Neural cell (in vitro differentiated cells): ENCODE results near the gene LMOD1.

Source experiments
- CTCF ChIP-seq: fragments of 450-650 bp; IDR thresholded peaks from 2 replicates; pipeline ENCODE4 v1.5.1; 2014; ENCODE audit warnings: antibody characterized with exemption, mild to moderate bottlenecking, moderate library complexity; ENCODE audit not compliant: poor library complexity, severe bottlenecking
- EP300 ChIP-seq: fragments of 450-650 bp; conservative IDR thresholded peaks from 2 replicates; pipeline ENCODE4 v1.6.1; 2014; ENCODE audit warnings: antibody characterized with exemption, mild to moderate bottlenecking, moderate library complexity; ENCODE audit not compliant: poor library complexity, severe bottlenecking
- EZH2 ChIP-seq: fragments of 200-600, 300-800 bp; shearing (Covaris generic), sonication (generic); IDR thresholded peaks from 2 replicates; pipeline ENCODE4 v1.6.1; 2014; ENCODE audit warnings: antibody characterized with exemption, low read length, borderline replicate concordance, mild to moderate bottlenecking; ENCODE audit not compliant: insufficient read depth, poor library complexity, severe bottlenecking
- MXI1 ChIP-seq: fragments of 450-650 bp; conservative IDR thresholded peaks from 2 replicates; pipeline ENCODE4 v1.6.1; 2014; ENCODE audit warnings: antibody characterized with exemption, mild to moderate bottlenecking; ENCODE audit not compliant: poor library complexity, severe bottlenecking
- POLR2AphosphoS5 ChIP-seq: IDR thresholded peaks from 2 replicates; pipeline ENCODE4 v1.6.1; 2012
- RAD21 ChIP-seq: fragments of 450-650 bp; conservative IDR thresholded peaks from 2 replicates; pipeline ENCODE4 v1.6.1; 2014; ENCODE audit warnings: antibody characterized with exemption, mild to moderate bottlenecking, moderate library complexity
- REST ChIP-seq: IDR thresholded peaks from 2 replicates; pipeline ENCODE4 v1.6.1; 2012; ENCODE audit warnings: borderline replicate concordance
- SMC3 ChIP-seq: fragments of 450-650 bp; conservative IDR thresholded peaks from 2 replicates; pipeline ENCODE4 v1.6.1; 2014; ENCODE audit warnings: antibody characterized with exemption, mild to moderate bottlenecking, moderate library complexity; ENCODE audit not compliant: poor library complexity
- TAF1 ChIP-seq: IDR thresholded peaks from 2 replicates; pipeline ENCODE4 v1.6.1; 2012; ENCODE audit warnings: low read depth

GRCh38 chr1:201889090-201889968 is 57.0 kb downstream of the LMOD1 start:
- TF ChIP-seq MXI1 (no peak), EZH2 (no peak), CTCF (no peak), EP300 (no peak), RAD21 (no peak), REST (no peak), POLR2AphosphoS5 (no peak), SMC3 (no peak), TAF1 (no peak)
